GM19240 (cell line): ENCODE data around the gene POLK.
"Not testable (repeated sequence)": the region's sequence is repeated elsewhere in the genome, so short reads cannot be mapped to it uniquely, and the experiment has no call there.

Experiments
- DNase-seq: peaks from one replicate; pipeline ENCODE4 v3.0.0; 2011; ENCODE audit warnings: low spot score; ENCODE audit not compliant: insufficient read length

POLK gene

GRCh38 chr5:75608870-75609269, 97.2 kb downstream of the POLK start:
- no peak for DNase-seq

GRCh38 chr5:75610201-75610600, 98.5 kb downstream of the POLK start:
- no peak for DNase-seq

GRCh38 chr5:75610859-75611310, 99.2 kb downstream of the POLK start:
- not testable (repeated sequence) for DNase-seq

GRCh38 chr5:75611311-75612225, 99.9 kb downstream of the POLK start, which contains the start of gene ANKDD1B:
TSS of gene ANKDD1B (plus strand) at chr5:75611453. CDS start at chr5:75611635, 182 bp downstream.
- DNase-seq, result no peak

GRCh38 chr5:75612226-75612569, 100.5 kb downstream of the POLK start:
- no peak for DNase-seq

- DNase-seq, result no peak
Measured at GRCh38 chr5:75612901-75613300, 101.2 kb downstream of the POLK start.

- DNase-seq, result no peak
Measured at GRCh38 chr5:75614176-75614575, 102.5 kb downstream of the POLK start.

GRCh38 chr5:75616371-75616881, 104.7 kb downstream of the POLK start:
- DNase-seq, result no peak

- DNase-seq, result no peak
Measured at GRCh38 chr5:75616971-75617621, 105.4 kb downstream of the POLK start.

- no peak for DNase-seq
Measured at GRCh38 chr5:75617736-75618352, 106.2 kb downstream of the POLK start.

GRCh38 chr5:75620184-75620959, 108.7 kb downstream of the POLK start:
- no peak for DNase-seq

GRCh38 chr5:75622564-75622963, 110.9 kb downstream of the POLK start:
- no peak for DNase-seq

GRCh38 chr5:75623846-75624245, 112.2 kb downstream of the POLK start:
- no peak for DNase-seq

- DNase-seq, result no peak
Measured at GRCh38 chr5:75626959-75627358, 115.3 kb downstream of the POLK start.

- DNase-seq, result no peak
Measured at GRCh38 chr5:75627801-75628200, 116.1 kb downstream of the POLK start.

- no peak for DNase-seq
Measured at GRCh38 chr5:75630875-75631274, 119.2 kb downstream of the POLK start.

- no peak for DNase-seq
Measured at GRCh38 chr5:75632321-75632720, 120.6 kb downstream of the POLK start.

GRCh38 chr5:75637949-75638348, 126.3 kb downstream of the POLK start:
- DNase-seq, result no peak

- DNase-seq, result no peak
Measured at GRCh38 chr5:75639535-75640311, 128.0 kb downstream of the POLK start.

- no peak for DNase-seq
Measured at GRCh38 chr5:75640395-75640794, 128.7 kb downstream of the POLK start.
